GDM1 (cell line): Measurements from ENCODE around the gene ARF1.

ENCODE experiments used
- DNase-seq: peaks from one replicate; lab custom pipeline; 2025; lab: John Stamatoyannopoulos, UW

Gene ARF1

DNA sequence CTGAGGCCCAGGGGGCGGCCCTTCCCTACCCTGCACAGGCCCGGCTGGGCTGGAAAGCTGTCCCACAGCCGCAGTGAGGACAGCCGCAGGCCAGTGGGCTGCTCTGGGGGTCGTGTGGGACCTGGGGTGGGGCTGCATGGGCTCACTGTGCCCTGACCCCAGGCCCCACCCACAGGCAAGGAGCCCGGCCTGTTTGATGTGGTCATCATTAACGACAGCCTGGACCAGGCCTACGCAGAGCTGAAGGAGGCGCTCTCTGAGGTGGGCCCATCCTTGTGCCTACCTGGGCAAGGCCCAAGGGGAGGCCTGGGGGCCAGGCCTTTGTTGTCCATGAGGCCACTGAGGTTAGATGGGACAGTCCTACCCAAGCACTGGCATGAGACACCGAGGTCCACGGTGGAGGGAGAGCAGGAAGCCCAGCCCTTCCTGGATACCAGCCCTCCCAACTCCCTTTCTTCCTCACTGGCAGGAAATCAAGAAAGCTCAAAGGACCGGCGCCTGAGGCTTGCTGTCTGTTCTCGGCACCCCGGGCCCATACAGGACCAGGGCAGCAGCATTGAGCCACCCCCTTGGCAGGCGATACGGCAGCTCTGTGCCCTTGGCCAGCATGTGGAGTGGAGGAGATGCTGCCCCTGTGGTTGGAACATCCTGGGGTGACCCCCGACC lies 65.8 kb downstream of the ARF1 start:
- DNase-seq: no peak
